ENCODE data around the gene PRKN. TPM values are rescaled to one million over a fixed set of nuclear protein-coding genes. Genes with fewer than 3 reads are reported as not detected.

The PRKN gene
- total and polyA plus RNA-seq, 9 of the 15 experiments (the other 6 are each of a cell fraction or from before 2014, with no cell fraction given): 0.03 to 0.96 (median 0.15) TPM; not detected in 2

- intact Hi-C loops (cut with micrococcal nuclease) (no loop called here), in situ Hi-C loops (cut with MboI) (no loop called here)
- BruUV-seq (replicated peaks): no TSS peak
- Histone ChIP-seq H3K4me2 (ENCODE audit: insufficient read depth, low read length) (no peak overlapping the region), H3K9ac (ENCODE audit: insufficient read depth in 1 of 2, low read depth in 2 of 2, low read length in 2 of 2) (no peak overlapping the region), H3K27me3 (ENCODE audit: control insufficient read depth in 2 of 2, insufficient read depth in 2 of 2, low read length in 2 of 2) (no peaks in the 10 kb centered on the region), H2AFZ (ENCODE audit: low read depth, low read length) (no peak overlapping the region), H3K9me3 (replicated peaks; ENCODE audit: control insufficient read depth, insufficient read depth, low read depth, low read length) (no peaks in the 10 kb centered on the region), H3K27ac (ENCODE audit: extremely low read depth, low read depth, low read length) (no peak overlapping the region), H3K4me1 (replicated peaks in 1 of 2; ENCODE audit: control insufficient read depth in 2 of 2, insufficient read depth in 2 of 2, low read length in 2 of 2) (no peaks in the 10 kb centered on the region), H4K20me1 (replicated peaks; ENCODE audit: control insufficient read depth, insufficient read depth, low read length) (no peaks in the 10 kb centered on the region), H3K79me2 (ENCODE audit: control insufficient read depth, insufficient read depth, low read length) (no peaks in the 10 kb centered on the region), H3K4me3 (no peak overlapping the region), H3K9me1 (ENCODE audit: control insufficient read depth, insufficient read depth, low read length) (no peaks in the 10 kb centered on the region), H3K36me3 (ENCODE audit: control insufficient read depth, insufficient read depth, low read length) (no peaks in the 10 kb centered on the region)
- DNase-seq (ENCODE audit: extremely low read depth in 1 of 4, low spot score in 3 of 4) (no peak), FAIRE-seq (no peak), ATAC-seq (no peak)
- ChIA-PET POLR2A (interaction anchor here (1.9 kb wide), 1 partner anchor 9 kb away, joined by 5 read pairs; no protein-coding TSS in a partner anchor), CTCF (ENCODE audit: low intra/inter-chr PET ratio) (no interaction called here)
- TF ChIP-seq BMI1 (IDR thresholded peaks at IDR 0.05; ENCODE audit: low read length) (no peak), DLX4 (CRISPR knock-in tag; IDR thresholded peaks at IDR 0.05) (no peak), MAX (CRISPR knock-in tag; IDR thresholded peaks at IDR 0.05) (no peak), NKRF (IDR thresholded peaks at IDR 0.05; ENCODE audit: borderline replicate concordance) (no peak), KLF6 (CRISPR knock-in tag; IDR thresholded peaks at IDR 0.05; ENCODE audit: borderline replicate concordance) (no peak), MAFG (tag; conservative IDR thresholded peaks at IDR 0.05) (no peak), ZNF197 (CRISPR knock-in tag; IDR thresholded peaks at IDR 0.05; ENCODE audit: low read depth) (no peak), DACH1 (IDR thresholded peaks at IDR 0.05; ENCODE audit: partially characterized antibody) (no peak), KDM1A (IDR thresholded peaks at IDR 0.05) (no peak), ZNF445 (CRISPR knock-in tag; IDR thresholded peaks at IDR 0.05; ENCODE audit: low read depth) (no peak), DEAF1 (CRISPR knock-in tag; IDR thresholded peaks at IDR 0.05) (no peak)
- WGBS (ENCODE audit: insufficient coverage, low coverage, missing lambda C conversion rate): 0% methylated on average over 2 of the region's 2 CpGs
Measured at GRCh38 chr6:161613711-161614110, 1113.9 kb downstream of the PRKN start.
